ENCODE data around the gene SDCBP2. TPM values are rescaled to one million over a fixed set of nuclear protein-coding genes. Genes with fewer than 3 reads are reported as not detected.

SDCBP2 gene
- total and polyA plus RNA-seq, 2 of the 8 experiments (the other 6 are each of a cell fraction or from before 2014, with no cell fraction given) = 4.2 to 6.7 TPM

- FAIRE-seq = no peak
- CTCF ChIA-PET (ENCODE audit: partially characterized antibody) = interaction anchor here (1.4 to 1.5 kb wide), 2 partner anchors 17 to 48 kb away, joined by 3 to 7 read pairs; no protein-coding TSS in a partner anchor
These were observed 64.2 kb downstream of the SDCBP2 start for GRCh38 chr20:1264727-1265126.

More at GRCh38 chr20:1264727-1265126, 64.2 kb downstream of the SDCBP2 start:
- no peak overlapping the region for H4K91ac ChIP-seq (replicated peaks; ENCODE audit: insufficient read length, low read length)
- peaks cover 4% of the 10 kb centered on the region; the same call in 1 of the 2 replicates for H3K23me2 ChIP-seq (ENCODE audit: low read depth, low read length)
- H2AK5ac ChIP-seq (ENCODE audit: low read depth, low read length) = no peak overlapping the region
- H3K9me3 ChIP-seq (ENCODE audit: insufficient read depth in 2 of 2, low read depth in 1 of 2, low read length in 1 of 2) = no peaks in the 10 kb centered on the region
- no peak overlapping the region for H2BK15ac ChIP-seq (ENCODE audit: low read length)
- H2BK5ac ChIP-seq (ENCODE audit: low read depth, low read length) = no peak overlapping the region
- POLR2A ChIA-PET (ENCODE audit: partially characterized antibody) = no interaction called here
- peaks cover 0 to 13% (median 1%) of the 10 kb centered on the region in 4 experiments; a peak in 4 of 7 replicates for H3K4me1 ChIP-seq (replicated peaks in 1 of 4; ENCODE audit: control insufficient read depth in 3 of 4, insufficient read depth in 4 of 4, low read length in 3 of 4)
- H2BK120ac ChIP-seq (replicated peaks; ENCODE audit: low read depth, low read length) = no peak overlapping the region
- H3K9ac ChIP-seq (replicated peaks in 1 of 4; ENCODE audit: extremely low read depth in 1 of 4, low read depth in 3 of 4, low read length in 3 of 4) = no peak overlapping the region
- H3K27me3 ChIP-seq (replicated peaks in 1 of 4; ENCODE audit: control insufficient read depth in 3 of 4, extremely low read depth in 1 of 4, insufficient read depth in 3 of 4, low read length in 3 of 4) = peaks cover 0 to 1% (median 0%) of the 10 kb centered on the region in 4 experiments; a peak in 2 of 7 replicates
- H3K79me1 ChIP-seq (ENCODE audit: low read depth, low read length) = no peaks in the 10 kb centered on the region
- no peak overlapping the region for H4K5ac ChIP-seq (ENCODE audit: insufficient read length, low read depth, low read length)
- no peak overlapping the region for H3K14ac ChIP-seq (ENCODE audit: insufficient read length)
- H3K18ac ChIP-seq (ENCODE audit: extremely low read depth, low read length) = no peak overlapping the region
- H3K36me3 ChIP-seq (ENCODE audit: control insufficient read depth in 2 of 4, insufficient read depth in 4 of 4, low read length in 3 of 4) = no peaks in the 10 kb centered on the region
- no peak overlapping the region for H3K23ac ChIP-seq (ENCODE audit: insufficient read length)
- no peak overlapping the region for H3K4me3 ChIP-seq (ENCODE audit: extremely low read depth in 1 of 4, insufficient read depth in 2 of 4, low read depth in 3 of 4, low read length in 4 of 4)
- no peak overlapping the region for H3K56ac ChIP-seq (replicated peaks; ENCODE audit: insufficient read length, low read depth, low read length)
- H3K4ac ChIP-seq (replicated peaks; ENCODE audit: insufficient read length, low read depth, low read length) = no peak overlapping the region
- DNase-seq (ENCODE audit: low read depth in 1 of 2, low spot score in 2 of 2) = no peak
- TF ChIP-seq BCL11A (IDR thresholded peaks at IDR 0.05; ENCODE audit: low read depth in 2 of 2, low read length in 2 of 2) (no peak), POLR2AphosphoS5 (IDR thresholded peaks at IDR 0.05; ENCODE audit: low read depth, low read length) (no peak), CREB1 (IDR thresholded peaks at IDR 0.05) (no peak), KDM5A (IDR thresholded peaks at IDR 0.05; ENCODE audit: low read length) (no peak), SIRT6 (IDR thresholded peaks at IDR 0.05; ENCODE audit: low read length) (no peak), BRCA1 (IDR thresholded peaks at IDR 0.05; ENCODE audit: low read depth, low read length) (no peak), MAFK (IDR thresholded peaks at IDR 0.05; ENCODE audit: low read depth, low read length) (no peak), POLR2A (IDR thresholded peaks at IDR 0.05; ENCODE audit: control extremely low read depth in 1 of 2, low read depth in 2 of 2, low read length in 2 of 2) (no peak), JUND (IDR thresholded peaks at IDR 0.05; ENCODE audit: low read length) (no peak)
- WGBS, 2 experiments (ENCODE audit: extremely low coverage in 1 of 2, insufficient coverage in 1 of 2, insufficient read length in 1 of 2, insufficient replicate concordance in 2 of 2, low coverage in 1 of 2, low lambda C conversion rate in 2 of 2, missing lambda C conversion rate in 1 of 2) = 84% methylated on average over 2 of the region's 2 CpGs; no CpG with 5 or more reads in 1 of the 2 experiments
- H4K8ac ChIP-seq (ENCODE audit: extremely low read depth, insufficient read depth, low read length) = no peak overlapping the region
- H3K27ac ChIP-seq (ENCODE audit: low read depth, low read length) = no peak overlapping the region
- no peaks in the 10 kb centered on the region for H4K20me1 ChIP-seq (replicated peaks in 1 of 2; ENCODE audit: control insufficient read depth in 1 of 2, insufficient read depth in 2 of 2, low read length in 2 of 2)
- H2AFZ ChIP-seq (ENCODE audit: low read length) = no peak overlapping the region
- no peak overlapping the region for H2BK12ac ChIP-seq (ENCODE audit: low read depth, low read length)
- no peaks in the 10 kb centered on the region for H3K79me2 ChIP-seq (ENCODE audit: control insufficient read depth in 1 of 2, insufficient read depth in 2 of 2, low read length in 2 of 2)
- no peak overlapping the region for H3K4me2 ChIP-seq (ENCODE audit: insufficient read depth in 1 of 2, low read depth in 2 of 2, low read length in 2 of 2)
- no peak overlapping the region for H2BK20ac ChIP-seq (ENCODE audit: low read length)

All from H1 (cell line).